GM13977 (cell line): Measurements from ENCODE around the gene CEACAM8.
"Not testable (repeated sequence)": the region's sequence is repeated elsewhere in the genome, so short reads cannot be mapped to it uniquely, and the experiment has no call there.

ENCODE experiments used
- DNase-seq: peaks from one replicate; pipeline ENCODE4 v3.0.0; 2012; ENCODE audit warnings: low spot score
- in situ Hi-C: fragments of 300-500 bp; cut with MboI; formaldehyde crosslinking; loops from one replicate; pipeline ENCODE4 v1.12.0; 2022; ENCODE audit warnings: low sequenced_read_pairs, low pct_unique_long_range_greater_than_20kb, mixed read lengths, inconsistent platforms; ENCODE audit not compliant: unreplicated experiment
- TF ChIP-seq, protein P1 (sequence below): IDR thresholded peaks from 2 replicates; pipeline ENCODE4 v1.5.1; 2012; ENCODE audit warnings: mild to moderate bottlenecking, control low read depth; ENCODE audit not compliant: insufficient read depth; ENCODE audit errors: extremely low read depth, missing control alignments

Gene CEACAM8

DNA sequence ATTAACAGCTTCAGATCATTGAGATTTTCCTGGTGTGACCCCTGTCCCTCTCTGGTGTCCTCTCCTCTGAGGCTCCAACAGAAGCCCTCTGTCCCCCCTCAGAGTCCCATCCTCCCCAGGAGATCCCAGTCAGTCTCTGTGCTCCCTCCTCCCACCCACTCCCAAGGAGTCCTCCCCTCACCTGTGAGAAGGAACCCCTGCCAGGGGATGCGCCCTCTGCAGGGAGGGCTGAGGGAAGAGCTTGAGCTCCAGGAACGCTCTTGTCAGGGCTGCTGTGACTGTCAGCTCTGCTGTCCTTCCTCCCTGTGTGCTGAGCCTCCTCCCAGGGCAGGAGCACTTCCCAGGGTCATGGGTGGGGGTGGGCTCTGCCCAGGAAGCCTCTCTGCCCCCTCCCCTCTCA is 33.2 kb downstream of the CEACAM8 start:
- in situ Hi-C loops = loop anchor here (5.0 kb wide), 1 partner anchor 36 kb away; no protein-coding TSS in a partner anchor
- TF ChIP-seq, protein P1, sequence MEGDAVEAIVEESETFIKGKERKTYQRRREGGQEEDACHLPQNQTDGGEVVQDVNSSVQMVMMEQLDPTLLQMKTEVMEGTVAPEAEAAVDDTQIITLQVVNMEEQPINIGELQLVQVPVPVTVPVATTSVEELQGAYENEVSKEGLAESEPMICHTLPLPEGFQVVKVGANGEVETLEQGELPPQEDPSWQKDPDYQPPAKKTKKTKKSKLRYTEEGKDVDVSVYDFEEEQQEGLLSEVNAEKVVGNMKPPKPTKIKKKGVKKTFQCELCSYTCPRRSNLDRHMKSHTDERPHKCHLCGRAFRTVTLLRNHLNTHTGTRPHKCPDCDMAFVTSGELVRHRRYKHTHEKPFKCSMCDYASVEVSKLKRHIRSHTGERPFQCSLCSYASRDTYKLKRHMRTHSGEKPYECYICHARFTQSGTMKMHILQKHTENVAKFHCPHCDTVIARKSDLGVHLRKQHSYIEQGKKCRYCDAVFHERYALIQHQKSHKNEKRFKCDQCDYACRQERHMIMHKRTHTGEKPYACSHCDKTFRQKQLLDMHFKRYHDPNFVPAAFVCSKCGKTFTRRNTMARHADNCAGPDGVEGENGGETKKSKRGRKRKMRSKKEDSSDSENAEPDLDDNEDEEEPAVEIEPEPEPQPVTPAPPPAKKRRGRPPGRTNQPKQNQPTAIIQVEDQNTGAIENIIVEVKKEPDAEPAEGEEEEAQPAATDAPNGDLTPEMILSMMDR = no peak
- no peak for DNase-seq

DNA sequence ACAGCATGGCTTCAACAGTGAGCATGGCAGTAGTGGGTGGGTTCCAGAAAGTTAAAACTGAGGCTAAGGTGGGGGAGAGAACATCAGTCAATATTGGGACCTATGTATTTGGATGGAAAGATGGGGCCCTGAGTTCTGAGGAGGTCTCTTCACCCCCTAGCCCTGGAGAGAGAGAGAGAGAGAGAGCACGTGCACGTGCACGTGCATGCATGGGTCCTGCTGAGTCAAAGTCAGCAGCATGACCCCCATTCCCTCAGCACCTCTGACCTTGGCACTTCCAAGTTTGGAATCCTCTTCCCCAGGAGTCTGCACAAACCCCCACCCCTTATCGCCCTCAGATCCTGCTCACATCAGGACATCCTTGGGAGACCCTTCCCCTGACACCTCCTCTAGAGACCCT is 34.0 kb downstream of the CEACAM8 start:
- in situ Hi-C loops = loop anchor here (5.0 kb wide), 1 partner anchor 37 kb away; no protein-coding TSS in a partner anchor
- TF ChIP-seq, protein P1 = no peak
- DNase-seq = no peak

DNA sequence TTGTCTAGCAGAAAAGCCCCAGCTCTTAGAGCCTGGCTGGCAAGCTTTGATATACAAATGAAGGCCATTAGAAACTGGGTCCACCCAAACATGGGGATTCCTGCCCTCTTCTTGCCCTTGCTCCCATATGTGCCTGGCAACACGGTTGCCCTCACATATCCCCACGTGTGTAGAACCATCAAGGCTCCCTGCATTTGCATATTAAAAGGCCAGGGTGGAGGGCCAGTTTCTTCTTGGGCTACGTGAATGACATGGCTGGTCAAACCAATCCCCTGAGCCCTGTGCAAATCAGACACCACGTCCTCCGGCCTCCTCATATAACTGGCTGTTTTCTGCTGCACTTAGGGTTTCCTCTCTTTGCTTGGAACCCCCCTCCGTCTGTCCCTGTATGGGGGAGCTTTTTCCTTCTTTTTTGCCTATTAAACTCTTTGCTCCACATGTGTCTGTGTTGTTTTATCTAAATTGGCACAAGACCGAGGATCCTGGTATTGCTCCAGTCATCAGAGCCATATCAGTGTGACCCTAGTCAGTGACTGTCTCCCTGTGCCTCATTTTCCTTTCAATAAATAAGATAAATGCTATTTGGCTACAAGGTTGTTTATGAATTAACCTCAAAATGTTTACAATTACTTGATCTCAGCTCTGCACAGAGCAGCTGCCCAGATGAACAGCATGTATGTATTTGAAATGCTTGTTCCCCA is 36.1 kb downstream of the CEACAM8 start:
- DNase-seq = no peak
- in situ Hi-C loops = no loop called here
- TF ChIP-seq, protein P1 = no peak

GRCh38 chr19:42557386-42557871 is 37.3 kb downstream of the CEACAM8 start:
- in situ Hi-C loops, DNase-seq: not testable (repeated sequence)

DNA sequence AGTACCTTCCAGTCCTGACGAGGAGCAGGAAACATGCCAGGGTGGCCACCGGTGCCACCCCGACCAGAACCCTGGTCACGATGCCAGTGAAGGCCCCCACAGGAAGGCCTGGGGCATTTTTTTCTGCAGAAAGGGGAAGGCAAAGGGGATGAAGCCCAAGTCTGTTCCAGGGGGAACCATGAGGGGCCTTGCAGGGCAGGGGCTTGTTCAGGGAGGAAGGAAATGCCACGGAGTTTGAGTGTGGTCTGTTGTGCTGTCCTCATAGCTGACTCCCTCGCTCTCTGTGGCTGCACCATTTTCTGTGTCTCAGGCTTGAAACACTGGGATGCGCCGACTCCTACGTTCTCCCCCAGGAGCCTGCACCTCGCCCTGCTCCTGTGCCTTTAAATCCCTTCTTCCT is 38.9 kb downstream of the CEACAM8 start:
- TF ChIP-seq, protein P1 = no peak
- in situ Hi-C loops = no loop called here
- no peak for DNase-seq

DNA sequence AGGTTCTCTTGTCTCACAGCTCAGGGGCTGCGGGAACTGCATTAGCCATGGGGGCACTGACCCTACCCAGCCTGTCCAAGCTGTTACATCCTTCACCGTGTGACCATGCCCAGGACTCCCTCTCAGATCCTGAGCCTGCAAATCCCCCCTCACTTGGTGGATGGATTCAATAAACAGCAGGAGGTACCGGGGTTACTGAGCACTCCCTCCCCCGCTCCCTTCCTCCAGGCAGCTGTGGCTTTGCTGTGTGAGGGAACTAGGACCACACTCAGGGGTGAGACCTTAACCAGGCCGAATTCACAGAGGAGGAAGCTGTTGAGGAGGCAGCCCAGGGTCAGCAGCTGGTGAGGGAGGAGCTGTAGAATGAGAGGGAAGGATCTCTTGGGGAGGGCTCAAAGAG is 39.4 kb downstream of the CEACAM8 start:
- TF ChIP-seq, protein P1 = no peak
- in situ Hi-C loops = no loop called here
- DNase-seq = no peak

DNA sequence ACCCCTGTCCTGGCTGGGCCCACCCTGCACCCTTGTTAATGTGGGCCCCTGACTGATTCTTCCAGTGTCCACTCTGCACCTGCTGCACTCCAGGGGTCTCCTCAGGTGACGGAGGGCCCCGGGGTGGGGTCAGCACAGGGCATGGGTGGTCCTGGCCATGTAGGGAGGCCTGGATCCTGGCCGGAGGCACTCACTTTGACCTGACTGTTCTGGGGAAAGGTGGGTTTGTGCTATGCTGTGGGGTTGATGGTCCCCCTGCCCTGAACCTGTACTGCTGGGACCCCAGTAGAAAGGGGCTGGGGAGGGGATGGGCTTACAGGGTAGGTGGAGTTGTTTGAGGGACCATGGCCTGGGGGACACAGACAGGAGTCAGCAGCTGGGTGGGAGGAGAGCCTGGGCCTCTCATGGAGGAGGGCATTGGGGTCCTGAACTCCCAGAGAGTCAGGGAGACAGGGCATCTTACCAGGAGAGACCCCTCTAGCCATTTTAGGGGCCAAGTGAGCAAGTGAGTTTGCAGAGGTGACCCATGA is 40.6 kb downstream of the CEACAM8 start:
- TF ChIP-seq, protein P1 = no peak
- no peak for DNase-seq
- in situ Hi-C loops = no loop called here
